K562 (cell line): ENCODE results near the gene OTOP3. TPM values are rescaled to one million over a fixed set of nuclear protein-coding genes. Genes with fewer than 3 reads are reported as not detected.

Experiments used
- ATAC-seq: fragments of 200-7000 bp; cut with Tn5 transposase; 3 replicates; pipeline ENCODE4 v1.9.1; 2020; ENCODE audit warnings: moderate library complexity
- BruUV-seq: library from RNA; stranded (reverse); fragments of 400-500 nt; replicated peaks from 2 replicates; lab custom pipeline; 2021; lab: Mats Ljungman, UMichigan
- CTCF ChIA-PET: fragments of 300-600 bp; formaldehyde crosslinking; extraction: SDS; loops from one replicate; lab custom pipeline; 2021; ENCODE audit warnings: low intra/inter-chr PET ratio; lab: Yijun Ruan, JAX
- POLR2A ChIA-PET: fragments of 300-600, 350-650 bp; sonication (Branson Sonifier 250); formaldehyde crosslinking; extraction: SDS; loops from one replicate; lab custom pipeline; 2021; ENCODE audit warnings: antibody characterized with exemption, inconsistent platforms; lab: Yijun Ruan, JAX
- DNase-seq, 4 experiments: peaks; one replicate each; pipeline versions ENCODE4 v3.0.0 to v3.0.0-alpha.2; 2011 to 2018; ENCODE audit warnings: low spot score in 3 of 4, mixed read lengths in 3 of 4; ENCODE audit errors: extremely low read depth in 1 of 4
- FAIRE-seq: peaks from 2 replicates; lab custom pipeline; 2011; peaks lifted over from hg19 to GRCh38; lab: Jason Lieb, UNC
- H2AFZ ChIP-seq: 2 replicates; pipeline ENCODE4 v1.6.0; 2011; ENCODE audit warnings: low read depth, low read length, control low read depth, inconsistent platforms
- H3K27ac ChIP-seq: fragments of 200-600 bp; 3 replicates; pipeline ENCODE4 v1.8.0; 2011; ENCODE audit warnings: low read depth, mild to moderate bottlenecking, control low read depth, inconsistent platforms, low read length, moderate library complexity, mixed read lengths; ENCODE audit errors: extremely low read depth
- H3K27me3 ChIP-seq, 2 experiments: fragments of 300-600 bp in 1 of 2; 2 replicates in 1 of 2; 3 replicates in 1 of 2; pipeline versions ENCODE4 v1.6.0 to v1.8.0; 2011; ENCODE audit warnings: inconsistent platforms in 2 of 2, low read length in 2 of 2, mild to moderate bottlenecking in 1 of 2, mixed read lengths in 1 of 2, moderate library complexity in 1 of 2; ENCODE audit not compliant: control insufficient read depth in 2 of 2, insufficient read depth in 2 of 2
- H3K36me3 ChIP-seq: fragments of 300-600 bp; 3 replicates; pipeline ENCODE4 v1.8.0; 2011; ENCODE audit warnings: mild to moderate bottlenecking, low read length, inconsistent platforms; ENCODE audit not compliant: control insufficient read depth, insufficient read depth
- H3K4me1 ChIP-seq, 2 experiments: fragments of 200-600 bp in 1 of 2; replicated peaks in 1 of 2; 2 replicates in 1 of 2; 3 replicates in 1 of 2; pipeline versions ENCODE4 v1.5.1 to v1.8.0; 2011; ENCODE audit warnings: inconsistent platforms in 2 of 2, low read length in 2 of 2, mild to moderate bottlenecking in 1 of 2, mixed read lengths in 1 of 2, moderate library complexity in 1 of 2; ENCODE audit not compliant: control insufficient read depth in 2 of 2, insufficient read depth in 2 of 2
- H3K4me2 ChIP-seq: 2 replicates; pipeline ENCODE4 v1.6.1; 2011; ENCODE audit warnings: low read length, control low read depth, inconsistent platforms, mixed read lengths; ENCODE audit not compliant: insufficient read depth
- H3K4me3 ChIP-seq: fragments of 200-600 bp; sonication (generic), shearing (Covaris generic); 2 replicates; pipeline ENCODE4 v1.5.1; 2016; ENCODE audit warnings: control low read depth, inconsistent platforms
- H3K79me2 ChIP-seq: fragments of 200-600 bp; 3 replicates; pipeline ENCODE4 v1.8.0; 2011; ENCODE audit warnings: low read length, inconsistent platforms; ENCODE audit not compliant: control insufficient read depth, insufficient read depth
- H3K9ac ChIP-seq, 2 experiments: 2 replicates each; pipeline versions ENCODE4 v1.6.0 to v1.6.1; 2011; ENCODE audit warnings: low read depth in 2 of 2, low read length in 2 of 2, control low read depth in 1 of 2, inconsistent platforms in 1 of 2, mild to moderate bottlenecking in 1 of 2, mixed read lengths in 1 of 2; ENCODE audit not compliant: insufficient read depth in 1 of 2
- H3K9me1 ChIP-seq: one replicate; pipeline ENCODE4 v1.6.0; 2011; ENCODE audit warnings: inconsistent platforms, mild to moderate bottlenecking, low read length, moderate library complexity; ENCODE audit not compliant: control insufficient read depth, insufficient read depth
- H3K9me3 ChIP-seq: replicated peaks from 2 replicates; pipeline ENCODE4 v1.5.1; 2011; ENCODE audit warnings: low read depth, low read length, inconsistent platforms; ENCODE audit not compliant: control insufficient read depth, insufficient read depth
- H4K20me1 ChIP-seq: replicated peaks from 2 replicates; pipeline ENCODE4 v1.6.1; 2011; ENCODE audit warnings: low read length, inconsistent platforms, mixed read lengths; ENCODE audit not compliant: control insufficient read depth, insufficient read depth
- GATAD2B ChIP-seq: fragments of 450-650 bp; IDR thresholded peaks from 2 replicates; pipeline ENCODE4 v1.6.1; 2017; ENCODE audit warnings: mild to moderate bottlenecking, borderline replicate concordance
- HDAC6 ChIP-seq: IDR thresholded peaks from 2 replicates; pipeline ENCODE4 v1.6.1; 2012; ENCODE audit warnings: low read depth, mild to moderate bottlenecking, control low read depth, inconsistent platforms, low read length, moderate library complexity
- MEIS2 ChIP-seq: fragments of 450-650 bp; IDR thresholded peaks from 2 replicates; pipeline ENCODE4 v1.6.1; 2014; ENCODE audit warnings: mild to moderate bottlenecking; ENCODE audit not compliant: partially characterized antibody
- NFIC ChIP-seq: fragments of 450-650 bp; IDR thresholded peaks from 2 replicates; pipeline ENCODE4 v1.6.1; 2017; ENCODE audit warnings: mild to moderate bottlenecking, inconsistent platforms
- ZNF239 ChIP-seq: fragments of 250-450 bp; sonication (Bioruptor Pico); IDR thresholded peaks from 2 replicates; pipeline ENCODE4 v1.4.0; 2020; ENCODE audit warnings: mild to moderate bottlenecking
- WGBS: fragments of 100-300 bp; shearing (Covaris generic); methylation state at CpG from one replicate; pipeline ENCODE4 v1.1.6; 2016; ENCODE audit warnings: low coverage, mixed read lengths; ENCODE audit not compliant: insufficient coverage; ENCODE audit errors: missing lambda C conversion rate; 5-methylcytosine and 5-hydroxymethylcytosine counted together
- in situ Hi-C: fragments of 300-500 bp; cut with MboI; formaldehyde crosslinking; loops from 4 replicates; pipeline ENCODE4 v1.15.0; 2018; ENCODE audit warnings: inconsistent platforms, mixed read lengths
- intact Hi-C: fragments of 100-400 bp; cut with micrococcal nuclease; formaldehyde crosslinking; loops from 2 replicates; pipeline ENCODE4 v1.14.2; 2022
- polyA plus RNA-seq, 8 experiments: library from polyadenylated mRNA; depleted of rRNA in 4 of 8; stranded (reverse) in 5 of 8; unstranded in 3 of 8; fragments of >200 nt; fragmentation: Nextera tagmentation in 2 of 8; fragmentation: Illumina TruSeq in 1 of 8; extraction: Ambion mirVana in 2 of 8; extraction: Trizol in 1 of 8; gene quantifications; 2 replicates each; pipeline versions ENCODE4 v1.2.1 to v1.2.3, GENCODE V29; 2011 to 2014; ENCODE audit warnings: inconsistent platforms in 1 of 8, missing spikeins in 1 of 8
- total RNA-seq, 7 experiments: library from RNA; depleted of rRNA in 6 of 7; stranded (reverse); fragments of >200 nt in 6 of 7; fragmentation: Illumina TruSeq in 2 of 7; extraction: Trizol in 2 of 7; gene quantifications; 2 replicates each; pipeline versions ENCODE4 v1.2.1 to v1.2.3, GENCODE V29; 2011 to 2021; ENCODE audit warnings: low replicate concordance in 1 of 7

The OTOP3 gene
- total and polyA plus RNA-seq, 9 of the 15 experiments (the other 6 are each of a cell fraction or from before 2014, with no cell fraction given), result not detected

- DNase-seq (no peak), FAIRE-seq (no peak), ATAC-seq (no peak)
- no peaks in the 10 kb centered on the region for H3K36me3 ChIP-seq
- H3K79me2 ChIP-seq, result no peaks in the 10 kb centered on the region
- ChIA-PET CTCF (no interaction called here), POLR2A (interaction anchor here (1.6 kb wide), 1 partner anchor 16 kb away, joined by 3 read pairs; no protein-coding TSS in a partner anchor)
- 12% methylated on average over 17 of the region's 17 CpGs for WGBS
- H3K4me2 ChIP-seq, result no peak overlapping the region
- H3K9ac ChIP-seq, result no peak overlapping the region; a peak in 1 of 4 replicates
- in situ Hi-C loops, result no loop called here
- BruUV-seq, result no TSS peak
- no peak overlapping the region for H2AFZ ChIP-seq
- no peak for TF ChIP-seq GATAD2B
- peak; percentile 41; the same call in 1 of the 2 replicates for TF ChIP-seq NFIC
- H3K27me3 ChIP-seq, result peaks cover 35 to 80% of the 10 kb centered on the region in 2 experiments
- H3K27ac ChIP-seq, result no peak overlapping the region
- no peaks in the 10 kb centered on the region for H3K9me3 ChIP-seq
- no peak overlapping the region for H3K4me3 ChIP-seq
- H3K4me1 ChIP-seq, result peaks cover 0 to 17% of the 10 kb centered on the region in 2 experiments; a peak in 2 of 5 replicates
- intact Hi-C loops, result no loop called here
- H4K20me1 ChIP-seq, result no peaks in the 10 kb centered on the region
- H3K9me1 ChIP-seq, result no peaks in the 10 kb centered on the region
Observed at GRCh38 chr17:74947041-74947754, 11.5 kb downstream of the OTOP3 start.

DNA sequence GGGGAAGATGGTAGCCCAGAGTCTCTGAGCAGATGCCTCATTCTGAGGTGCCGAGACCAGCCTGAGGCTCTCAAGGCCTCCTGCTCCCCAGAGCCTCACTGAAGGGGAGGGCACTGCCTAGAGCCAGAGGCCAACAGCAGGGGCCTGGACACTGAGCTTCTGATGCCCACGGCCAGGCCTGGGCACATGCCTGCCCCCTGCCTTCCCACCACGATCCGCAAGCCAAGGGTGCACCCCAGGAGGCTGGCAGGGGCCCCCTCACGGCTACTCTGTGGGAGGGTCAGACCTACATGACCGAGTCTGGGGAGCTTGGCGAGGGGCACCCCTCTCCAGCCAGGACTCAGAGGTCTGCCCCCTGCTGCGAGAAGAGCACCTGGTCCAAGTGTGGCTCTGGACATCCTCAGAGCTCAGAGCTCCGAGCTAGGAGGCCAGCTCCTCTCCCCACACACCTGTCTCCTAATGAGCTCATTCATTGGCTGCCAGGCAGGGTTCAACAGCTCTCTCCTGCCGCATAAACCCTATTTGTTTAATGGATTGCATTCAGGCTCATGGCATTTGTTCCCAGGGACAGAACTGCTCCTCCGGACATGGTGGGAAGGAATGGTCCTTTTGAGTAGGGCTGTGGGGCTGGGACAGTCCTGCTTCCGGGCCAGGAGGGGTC lies 13.9 kb downstream of the OTOP3 start:
- Histone ChIP-seq H2AFZ (no peak overlapping the region), H3K27ac (no peak overlapping the region; the same call in 2 of the 3 replicates), H3K27me3 (peaks cover 19 to 58% of the 10 kb centered on the region in 2 experiments), H3K4me1 (peaks cover 0 to 37% of the 10 kb centered on the region in 2 experiments; a peak in 3 of 5 replicates), H3K4me2 (no peak overlapping the region), H3K9ac (no peak overlapping the region), H3K79me2 (no peaks in the 10 kb centered on the region), H3K4me3 (no peak overlapping the region), H3K36me3 (no peaks in the 10 kb centered on the region), H3K9me1 (no peaks in the 10 kb centered on the region), H3K9me3 (no peaks in the 10 kb centered on the region), H4K20me1 (no peaks in the 10 kb centered on the region)
- DNase-seq (no peak), ATAC-seq (no peak), FAIRE-seq (no peak)
- 6% methylated on average over 11 of the region's 12 CpGs for WGBS
- in situ Hi-C loops, result no loop called here
- ChIA-PET CTCF (interaction anchor here (0.9 kb wide), 1 partner anchor 107 kb away, joined by 3 read pairs; no protein-coding TSS in a partner anchor), POLR2A (interaction anchor here (0.6 to 1.5 kb wide), 4 partner anchors 10 to 290 kb away, joined by 3 to 5 read pairs (median 4); partner anchors contain the start of gene USH1G)
- TF ChIP-seq HDAC6 (no peak), MEIS2 (peak; percentile 7), ZNF239 (CRISPR knock-in tag) (no peak)
- intact Hi-C loops, result no loop called here
- no TSS peak for BruUV-seq
